H9 (cell line): ENCODE data around the gene EVPL. TPM values are rescaled to one million over a fixed set of nuclear protein-coding genes. Genes with fewer than 3 reads are reported as not detected.

Experiments
- DNase-seq: peaks from one replicate; pipeline ENCODE4 v3.0.0-alpha.2; 2017
- H2AFZ ChIP-seq: one replicate; pipeline ENCODE4 v1.6.1; 2013; ENCODE audit warnings: mild to moderate bottlenecking, low read length, control low read depth, moderate library complexity
- H2AK5ac ChIP-seq: 2 replicates; pipeline ENCODE4 v1.6.1; 2013; ENCODE audit warnings: low read length, control low read depth, mixed read lengths; ENCODE audit not compliant: insufficient read length
- H2BK120ac ChIP-seq: one replicate; pipeline ENCODE4 v1.6.1; 2013; ENCODE audit warnings: low read depth, mild to moderate bottlenecking, low read length, control low read depth, inconsistent platforms; ENCODE audit not compliant: poor library complexity, severe bottlenecking
- H2BK12ac ChIP-seq: 2 replicates; pipeline ENCODE4 v1.6.1; 2013; ENCODE audit warnings: low read length, control low read depth, mixed read lengths, low read depth; ENCODE audit not compliant: insufficient read length
- H2BK15ac ChIP-seq: 2 replicates; pipeline ENCODE4 v1.6.1; 2013; ENCODE audit warnings: low read depth, low read length, control low read depth
- H2BK20ac ChIP-seq: one replicate; pipeline ENCODE4 v1.6.1; 2013; ENCODE audit warnings: low read depth, mild to moderate bottlenecking, low read length, control low read depth, inconsistent platforms; ENCODE audit not compliant: poor library complexity, severe bottlenecking
- H2BK5ac ChIP-seq: 2 replicates; pipeline ENCODE4 v1.6.1; 2013; ENCODE audit warnings: low read length, control low read depth, mixed read lengths; ENCODE audit not compliant: insufficient read length
- H3K14ac ChIP-seq: 2 replicates; pipeline ENCODE4 v1.6.1; 2013; ENCODE audit warnings: low read length, control low read depth; ENCODE audit not compliant: insufficient read depth
- H3K18ac ChIP-seq: 2 replicates; pipeline ENCODE4 v1.6.1; 2013; ENCODE audit warnings: low read depth, mild to moderate bottlenecking, mixed read lengths, low read length, control low read depth; ENCODE audit not compliant: insufficient read length
- H3K23ac ChIP-seq: 2 replicates; pipeline ENCODE4 v1.6.1; 2013; ENCODE audit warnings: low read length, control low read depth, mixed read lengths, low read depth; ENCODE audit not compliant: insufficient read length
- H3K23me2 ChIP-seq: 2 replicates; pipeline ENCODE4 v1.6.1; 2013; ENCODE audit warnings: low read depth, mild to moderate bottlenecking, mixed read lengths, low read length, control low read depth; ENCODE audit not compliant: insufficient read length, poor library complexity, severe bottlenecking
- H3K27ac ChIP-seq: 2 replicates; pipeline ENCODE4 v1.5.1; 2013; ENCODE audit warnings: low read length, control low read depth, mixed read lengths, low read depth; ENCODE audit not compliant: insufficient read length
- H3K27me3 ChIP-seq: 2 replicates; pipeline ENCODE4 v1.6.1; 2013; ENCODE audit warnings: low read length, control low read depth, inconsistent platforms; ENCODE audit not compliant: insufficient read depth
- H3K4ac ChIP-seq: 2 replicates; pipeline ENCODE4 v1.6.1; 2013; ENCODE audit warnings: low read depth, mild to moderate bottlenecking, control low read depth, inconsistent platforms, low read length, moderate library complexity
- H3K4me1 ChIP-seq: 2 replicates; pipeline ENCODE4 v1.6.1; 2013; ENCODE audit warnings: low read length, control low read depth, inconsistent platforms; ENCODE audit not compliant: insufficient read depth
- H3K4me2 ChIP-seq: 2 replicates; pipeline ENCODE4 v1.6.1; 2013; ENCODE audit warnings: low read length, control low read depth, mixed read lengths; ENCODE audit not compliant: insufficient read length, insufficient read depth
- H3K56ac ChIP-seq: 2 replicates; pipeline ENCODE4 v1.6.1; 2013; ENCODE audit warnings: low read depth, mild to moderate bottlenecking, mixed read lengths, low read length, control low read depth; ENCODE audit not compliant: insufficient read length
- H3K79me1 ChIP-seq: 2 replicates; pipeline ENCODE4 v1.6.1; 2013; ENCODE audit warnings: low read depth, mild to moderate bottlenecking, moderate library complexity, low read length, control low read depth, inconsistent platforms; ENCODE audit not compliant: insufficient read depth, poor library complexity, severe bottlenecking
- H3K79me2 ChIP-seq: 2 replicates; pipeline ENCODE4 v1.6.1; 2013; ENCODE audit warnings: low read length, control low read depth, inconsistent platforms; ENCODE audit not compliant: insufficient read depth
- H3K9ac ChIP-seq: 2 replicates; pipeline ENCODE4 v1.6.1; 2013; ENCODE audit warnings: low read length, control low read depth, mixed read lengths; ENCODE audit not compliant: insufficient read length; ENCODE audit errors: extremely low read depth
- H3K9me3 ChIP-seq: one replicate; pipeline ENCODE4 v1.6.1; 2013; ENCODE audit warnings: low read depth, low read length, inconsistent platforms; ENCODE audit not compliant: control insufficient read depth
- H3T11ph ChIP-seq: one replicate; pipeline ENCODE4 v1.6.1; 2013; ENCODE audit warnings: mild to moderate bottlenecking, low read length, control low read depth, inconsistent platforms
- H4K20me1 ChIP-seq: one replicate; pipeline ENCODE4 v1.6.1; 2013; ENCODE audit not compliant: control insufficient read depth, insufficient read length, insufficient read depth
- H4K5ac ChIP-seq: 2 replicates; pipeline ENCODE4 v1.6.1; 2013; ENCODE audit warnings: low read depth, mild to moderate bottlenecking, mixed read lengths, low read length, control low read depth; ENCODE audit not compliant: insufficient read length
- H4K8ac ChIP-seq: replicated peaks from 2 replicates; pipeline ENCODE4 v1.6.1; 2013; ENCODE audit warnings: low read length, control low read depth, mixed read lengths, low read depth; ENCODE audit not compliant: insufficient read length
- H4K91ac ChIP-seq: 2 replicates; pipeline ENCODE4 v1.6.1; 2013; ENCODE audit warnings: low read depth, mild to moderate bottlenecking, moderate library complexity, mixed read lengths, low read length, control low read depth; ENCODE audit not compliant: insufficient read length
- H3K27ac Mint-ChIP-seq, 3 experiments: 2 replicates in 2 of 3; 3 replicates in 1 of 3; pipeline ENCODE4 v1.8.0; 2020 to 2021; ENCODE audit warnings: mixed read lengths in 3 of 3, mild to moderate bottlenecking in 1 of 3, moderate library complexity in 1 of 3
- H3K27me3 Mint-ChIP-seq: 2 replicates; pipeline ENCODE4 v1.8.0; 2021; ENCODE audit warnings: low read depth, mild to moderate bottlenecking, moderate library complexity, mixed read lengths
- H3K36me3 Mint-ChIP-seq, 3 experiments: 2 replicates in 2 of 3; 3 replicates in 1 of 3; pipeline ENCODE4 v1.8.0; 2020 to 2021; ENCODE audit warnings: low read depth in 3 of 3, mixed read lengths in 3 of 3; ENCODE audit not compliant: insufficient read depth in 1 of 3
- H3K4me1 Mint-ChIP-seq, 2 experiments: 2 replicates each; pipeline ENCODE4 v1.8.0; 2020; ENCODE audit warnings: mixed read lengths in 2 of 2
- H3K4me3 Mint-ChIP-seq, 2 experiments: 2 replicates in 1 of 2; 3 replicates in 1 of 2; pipeline ENCODE4 v1.8.0; 2020 to 2021; ENCODE audit warnings: mild to moderate bottlenecking in 2 of 2, mixed read lengths in 2 of 2, moderate library complexity in 1 of 2
- H3K9me3 Mint-ChIP-seq, 2 experiments: 2 replicates in 1 of 2; 3 replicates in 1 of 2; pipeline ENCODE4 v1.8.0; 2020; ENCODE audit warnings: mild to moderate bottlenecking in 2 of 2, mixed read lengths in 2 of 2, moderate library complexity in 1 of 2
- WGBS: extraction: QIAGEN DNeasy Blood & Tissue Kit; methylation state at CpG from one replicate; pipeline ENCODE4 v1.1.7; 2013; ENCODE audit warnings: missing lambda C conversion rate, low lambda C conversion rate, mixed read lengths; ENCODE audit not compliant: insufficient read length; ENCODE audit errors: extremely low coverage; 5-methylcytosine and 5-hydroxymethylcytosine counted together
- total RNA-seq: library from RNA; stranded (reverse); gene quantifications from 2 replicates; pipeline ENCODE4 v1.2.1, GENCODE V29; 2021
- TF ChIP-seq, protein P1 (sequence below): fragments of 200-600 bp; sonication (generic); conservative IDR thresholded peaks from 3 replicates; pipeline ENCODE4 v1.8.0; 2021; ENCODE audit warnings: antibody characterized with exemption, mild to moderate bottlenecking

Gene EVPL
- total RNA-seq, 1 experiment from 2014 or later = 0.48 TPM

- Histone ChIP-seq H3K4ac (no peak within 1 kb of the TSS), H2BK5ac (no peak within 1 kb of the TSS), H4K8ac (no peak within 1 kb of the TSS), H4K91ac (no peak within 1 kb of the TSS), H3K27ac (no peak within 1 kb of the TSS), H3K79me2 (peaks cover 3% of the 10 kb centered on the region; the same call in 1 of the 2 replicates), H3K4me1 (peaks cover 5% of the 10 kb centered on the region; the same call in 1 of the 2 replicates), H3K27me3 (peaks cover 58% of the 10 kb centered on the region), H2BK12ac (no peak within 1 kb of the TSS), H4K5ac (no peak within 1 kb of the TSS), H3K56ac (no peak within 1 kb of the TSS), H3K14ac (no peak within 1 kb of the TSS), H3K23me2 (peaks cover 28% of the 10 kb centered on the region), H3K4me2 (peak within 1 kb of the TSS; percentile 46), H3K18ac (no peak within 1 kb of the TSS), H3K9me3 (no peaks in the 10 kb centered on the region), H2BK20ac (no peak within 1 kb of the TSS), H2BK15ac (no peak within 1 kb of the TSS), H3K9ac (no peak within 1 kb of the TSS), H3T11ph (no peak within 1 kb of the TSS), H3K79me1 (no peaks in the 10 kb centered on the region), H3K23ac (no peak within 1 kb of the TSS), H4K20me1 (peaks cover 3% of the 10 kb centered on the region), H2AK5ac (no peak within 1 kb of the TSS), H2BK120ac (no peak within 1 kb of the TSS), H2AFZ (no peak within 1 kb of the TSS)
- DNase-seq = peak; percentile 72
- H3K4me3 Mint-ChIP-seq = peak within 1 kb of the TSS; percentile 56 to 78
- no CpG with 5 or more reads among the region's 92 CpGs for WGBS
- TF ChIP-seq, protein P1, sequence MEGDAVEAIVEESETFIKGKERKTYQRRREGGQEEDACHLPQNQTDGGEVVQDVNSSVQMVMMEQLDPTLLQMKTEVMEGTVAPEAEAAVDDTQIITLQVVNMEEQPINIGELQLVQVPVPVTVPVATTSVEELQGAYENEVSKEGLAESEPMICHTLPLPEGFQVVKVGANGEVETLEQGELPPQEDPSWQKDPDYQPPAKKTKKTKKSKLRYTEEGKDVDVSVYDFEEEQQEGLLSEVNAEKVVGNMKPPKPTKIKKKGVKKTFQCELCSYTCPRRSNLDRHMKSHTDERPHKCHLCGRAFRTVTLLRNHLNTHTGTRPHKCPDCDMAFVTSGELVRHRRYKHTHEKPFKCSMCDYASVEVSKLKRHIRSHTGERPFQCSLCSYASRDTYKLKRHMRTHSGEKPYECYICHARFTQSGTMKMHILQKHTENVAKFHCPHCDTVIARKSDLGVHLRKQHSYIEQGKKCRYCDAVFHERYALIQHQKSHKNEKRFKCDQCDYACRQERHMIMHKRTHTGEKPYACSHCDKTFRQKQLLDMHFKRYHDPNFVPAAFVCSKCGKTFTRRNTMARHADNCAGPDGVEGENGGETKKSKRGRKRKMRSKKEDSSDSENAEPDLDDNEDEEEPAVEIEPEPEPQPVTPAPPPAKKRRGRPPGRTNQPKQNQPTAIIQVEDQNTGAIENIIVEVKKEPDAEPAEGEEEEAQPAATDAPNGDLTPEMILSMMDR = no peak
- no peaks in the 10 kb centered on the region; a peak in 1 of 7 replicates for H3K36me3 Mint-ChIP-seq
- peaks cover 47 to 55% of the 10 kb centered on the region in 2 experiments for H3K4me1 Mint-ChIP-seq
- no peak within 1 kb of the TSS for H3K27ac Mint-ChIP-seq
- H3K27me3 Mint-ChIP-seq = peaks cover 68% of the 10 kb centered on the region
- peaks cover 0 to 3% of the 10 kb centered on the region in 2 experiments; a peak in 2 of 5 replicates for H3K9me3 Mint-ChIP-seq
These were observed 47.6 kb upstream of the EVPL start, which contains the start of gene GALR2 for GRCh38 chr17:76074390-76075363. GALR2 (plus strand) TSS chr17:76074781; CDS start chr17:76074884, 103 bp downstream.
